Measurements from ENCODE around the gene CRCP.
"Not testable (repeated sequence)": the region's sequence is repeated elsewhere in the genome, so short reads cannot be mapped to it uniquely, and the experiment has no call there.

Gene CRCP

GRCh38 chr7:66114743-66115649, at the start of gene CRCP:
Gene CRCP, plus strand, starts transcription at chr7:66114847. Its CDS starts 116 bp downstream, at chr7:66114963.
- no peak for FAIRE-seq
- peak; percentile 77 for DNase-seq (ENCODE audit: low spot score)

- FAIRE-seq (no peak), DNase-seq (ENCODE audit: low spot score) (no peak)
Observed at GRCh38 chr7:66069732-66070131, 44.9 kb upstream of the CRCP start.

- FAIRE-seq = peak; percentile 71
Observed at GRCh38 chr7:66070222-66070621, 44.4 kb upstream of the CRCP start.

GRCh38 chr7:66072208-66072607, 42.4 kb upstream of the CRCP start:
- DNase-seq (ENCODE audit: low spot score); FAIRE-seq: not testable (repeated sequence)

More at GRCh38 chr7:66070222-66070621, 44.4 kb upstream of the CRCP start:
- no peak for DNase-seq (ENCODE audit: low spot score)

GRCh38 chr7:66075590-66076461, 38.8 kb upstream of the CRCP start, which contains the start of gene ASL:
Gene ASL, plus strand, starts transcription at chr7:66075819. Its CDS starts 263 bp downstream, at chr7:66076082.
- FAIRE-seq = no peak
- DNase-seq (ENCODE audit: low spot score) = peak; percentile 85

- DNase-seq (ENCODE audit: low spot score) (no peak), FAIRE-seq (no peak)
Observed at GRCh38 chr7:66076462-66077329, 38.0 kb upstream of the CRCP start.

- no peak for DNase-seq (ENCODE audit: low spot score)
- FAIRE-seq = no peak
Observed at GRCh38 chr7:66078067-66078466, 36.6 kb upstream of the CRCP start.

GRCh38 chr7:66082083-66082482, 32.6 kb upstream of the CRCP start:
- DNase-seq (ENCODE audit: low spot score) = no peak

GRCh38 chr7:66082886-66083415, 31.7 kb upstream of the CRCP start:
- no peak for DNase-seq (ENCODE audit: low spot score)
- FAIRE-seq = no peak

More at GRCh38 chr7:66082083-66082482, 32.6 kb upstream of the CRCP start:
- FAIRE-seq = no peak

GRCh38 chr7:66083677-66084076, 31.0 kb upstream of the CRCP start:
- no peak for FAIRE-seq
- DNase-seq (ENCODE audit: low spot score) = no peak

- no peak for FAIRE-seq
- no peak for DNase-seq (ENCODE audit: low spot score)
Observed at GRCh38 chr7:66088861-66089838, 25.5 kb upstream of the CRCP start.

GRCh38 chr7:66092654-66093053, 22.0 kb upstream of the CRCP start:
- FAIRE-seq = no peak
- no peak for DNase-seq (ENCODE audit: low spot score)

GRCh38 chr7:66095010-66095409, 19.6 kb upstream of the CRCP start:
- no peak for FAIRE-seq
- no peak for DNase-seq (ENCODE audit: low spot score)

- DNase-seq (ENCODE audit: low spot score) (no peak), FAIRE-seq (no peak)
Observed at GRCh38 chr7:66099232-66099550, 15.5 kb upstream of the CRCP start.

GRCh38 chr7:66099551-66100407, 14.9 kb upstream of the CRCP start:
- peak; percentile 73 for FAIRE-seq
- peak; percentile 92 for DNase-seq (ENCODE audit: low spot score)

- DNase-seq (ENCODE audit: low spot score) (no peak), FAIRE-seq (no peak)
Observed at GRCh38 chr7:66100408-66101050, 14.1 kb upstream of the CRCP start.

GRCh38 chr7:66102168-66102567, 12.5 kb upstream of the CRCP start:
- FAIRE-seq; DNase-seq (ENCODE audit: low spot score): not testable (repeated sequence)

- DNase-seq (ENCODE audit: low spot score); FAIRE-seq: not testable (repeated sequence)
Observed at GRCh38 chr7:66103994-66104393, 10.7 kb upstream of the CRCP start.

Measured in RCC 7860 (cell line).